SK-N-SH treated with all-trans-retinoic acid at 6 μM for 48 hours (cell line): ENCODE results near the gene CRACR2A.

ENCODE experiments used
- BACH2 ChIP-seq: fragments of 250-450 bp; sonication (Bioruptor Pico); IDR thresholded peaks from 2 replicates; pipeline ENCODE4 v1.9.0; 2021; ENCODE audit warnings: mild to moderate bottlenecking, borderline replicate concordance
- CSDC2 ChIP-seq: fragments of 250-450 bp; sonication (Bioruptor Pico); IDR thresholded peaks from 2 replicates; pipeline ENCODE4 v1.5.0; 2020; ENCODE audit warnings: mild to moderate bottlenecking, moderate library complexity
- ESRRG ChIP-seq: fragments of 250-450 bp; sonication (Bioruptor Pico); IDR thresholded peaks from 2 replicates; pipeline ENCODE4 v1.6.1; 2021; ENCODE audit warnings: mild to moderate bottlenecking
- GLIS3 ChIP-seq: fragments of 250-450 bp; sonication (Bioruptor Pico); IDR thresholded peaks from 2 replicates; pipeline ENCODE4 v1.5.0; 2020; ENCODE audit warnings: mild to moderate bottlenecking, moderate library complexity
- OSR1 ChIP-seq: fragments of 250-450 bp; sonication (Bioruptor Pico); IDR thresholded peaks from 2 replicates; pipeline ENCODE4 v1.8.0; 2022; ENCODE audit warnings: moderate library complexity, mild to moderate bottlenecking, inconsistent platforms
- TCF4 ChIP-seq: fragments of 250-450 bp; sonication (Bioruptor Pico); IDR thresholded peaks from 2 replicates; pipeline ENCODE4 v1.8.0; 2021; ENCODE audit warnings: mild to moderate bottlenecking, moderate library complexity, borderline replicate concordance
- TOX ChIP-seq: fragments of 250-450 bp; sonication (Bioruptor Pico); IDR thresholded peaks from 2 replicates; pipeline ENCODE4 v1.8.0; 2021; ENCODE audit warnings: mild to moderate bottlenecking, moderate library complexity, borderline replicate concordance
- ZC3H10 ChIP-seq: fragments of 250-450 bp; sonication (Bioruptor Pico); IDR thresholded peaks from 2 replicates; pipeline ENCODE4 v1.5.1; 2021; ENCODE audit warnings: mild to moderate bottlenecking, moderate library complexity
- ZFP3 ChIP-seq: fragments of 250-450 bp; sonication (Bioruptor Pico); IDR thresholded peaks from 2 replicates; pipeline ENCODE4 v1.5.0; 2020; ENCODE audit warnings: mild to moderate bottlenecking, moderate library complexity
- ZFP30 ChIP-seq: fragments of 450-650 bp; formaldehyde crosslinking; IDR thresholded peaks from 2 replicates; pipeline ENCODE4 v1.5.0; 2022; ENCODE audit warnings: mild to moderate bottlenecking, moderate library complexity
- ZNF565 ChIP-seq: fragments of 450-650 bp; formaldehyde crosslinking; conservative IDR thresholded peaks from 2 replicates; pipeline ENCODE4 v1.5.0; 2020; ENCODE audit warnings: low read depth, mild to moderate bottlenecking, moderate library complexity
- TF ChIP-seq, protein P1 (sequence below): fragments of 250-450 bp; sonication (Bioruptor Pico); IDR thresholded peaks from 2 replicates; pipeline ENCODE4 v1.5.1; 2020; ENCODE audit warnings: low read depth, mild to moderate bottlenecking, moderate library complexity
- TF ChIP-seq, protein P2 (sequence below): fragments of 250-450 bp; sonication (Bioruptor Pico); IDR thresholded peaks from 2 replicates; pipeline ENCODE4 v1.8.0; 2020; ENCODE audit warnings: mild to moderate bottlenecking, moderate library complexity, borderline replicate concordance
- TF ChIP-seq, protein P3 (sequence below): fragments of 250-450 bp; sonication (Bioruptor Pico); IDR thresholded peaks from 2 replicates; pipeline ENCODE4 v1.5.0; 2020; ENCODE audit warnings: mild to moderate bottlenecking, moderate library complexity

GRCh38 chr12:3624273-3624672, 128.6 kb downstream of the CRACR2A start:
- TF ChIP-seq TCF4 (CRISPR knock-in tag): no peak
- no peak for TF ChIP-seq GLIS3 (CRISPR knock-in tag)
- TF ChIP-seq ESRRG: no peak
- TF ChIP-seq CSDC2 (CRISPR knock-in tag): no peak
- TF ChIP-seq, protein P1, sequence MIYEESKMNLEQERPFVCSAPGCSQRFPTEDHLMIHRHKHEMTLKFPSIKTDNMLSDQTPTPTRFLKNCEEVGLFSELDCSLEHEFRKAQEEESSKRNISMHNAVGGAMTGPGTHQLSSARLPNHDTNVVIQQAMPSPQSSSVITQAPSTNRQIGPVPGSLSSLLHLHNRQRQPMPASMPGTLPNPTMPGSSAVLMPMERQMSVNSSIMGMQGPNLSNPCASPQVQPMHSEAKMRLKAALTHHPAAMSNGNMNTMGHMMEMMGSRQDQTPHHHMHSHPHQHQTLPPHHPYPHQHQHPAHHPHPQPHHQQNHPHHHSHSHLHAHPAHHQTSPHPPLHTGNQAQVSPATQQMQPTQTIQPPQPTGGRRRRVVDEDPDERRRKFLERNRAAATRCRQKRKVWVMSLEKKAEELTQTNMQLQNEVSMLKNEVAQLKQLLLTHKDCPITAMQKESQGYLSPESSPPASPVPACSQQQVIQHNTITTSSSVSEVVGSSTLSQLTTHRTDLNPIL (CRISPR knock-in tag): no peak
- TF ChIP-seq ZNF565 (CRISPR knock-in tag): no peak
- TF ChIP-seq, protein P2, sequence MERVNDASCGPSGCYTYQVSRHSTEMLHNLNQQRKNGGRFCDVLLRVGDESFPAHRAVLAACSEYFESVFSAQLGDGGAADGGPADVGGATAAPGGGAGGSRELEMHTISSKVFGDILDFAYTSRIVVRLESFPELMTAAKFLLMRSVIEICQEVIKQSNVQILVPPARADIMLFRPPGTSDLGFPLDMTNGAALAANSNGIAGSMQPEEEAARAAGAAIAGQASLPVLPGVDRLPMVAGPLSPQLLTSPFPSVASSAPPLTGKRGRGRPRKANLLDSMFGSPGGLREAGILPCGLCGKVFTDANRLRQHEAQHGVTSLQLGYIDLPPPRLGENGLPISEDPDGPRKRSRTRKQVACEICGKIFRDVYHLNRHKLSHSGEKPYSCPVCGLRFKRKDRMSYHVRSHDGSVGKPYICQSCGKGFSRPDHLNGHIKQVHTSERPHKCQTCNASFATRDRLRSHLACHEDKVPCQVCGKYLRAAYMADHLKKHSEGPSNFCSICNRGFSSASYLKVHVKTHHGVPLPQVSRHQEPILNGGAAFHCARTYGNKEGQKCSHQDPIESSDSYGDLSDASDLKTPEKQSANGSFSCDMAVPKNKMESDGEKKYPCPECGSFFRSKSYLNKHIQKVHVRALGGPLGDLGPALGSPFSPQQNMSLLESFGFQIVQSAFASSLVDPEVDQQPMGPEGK: no peak
- no peak for TF ChIP-seq ZC3H10 (CRISPR knock-in tag)
- TF ChIP-seq BACH2: no peak
- TF ChIP-seq ZFP3 (CRISPR knock-in tag): no peak
- no peak for TF ChIP-seq TOX (CRISPR knock-in tag)
- no peak for TF ChIP-seq ZFP30
- TF ChIP-seq OSR1 (CRISPR knock-in tag): no peak
- TF ChIP-seq, protein P3, sequence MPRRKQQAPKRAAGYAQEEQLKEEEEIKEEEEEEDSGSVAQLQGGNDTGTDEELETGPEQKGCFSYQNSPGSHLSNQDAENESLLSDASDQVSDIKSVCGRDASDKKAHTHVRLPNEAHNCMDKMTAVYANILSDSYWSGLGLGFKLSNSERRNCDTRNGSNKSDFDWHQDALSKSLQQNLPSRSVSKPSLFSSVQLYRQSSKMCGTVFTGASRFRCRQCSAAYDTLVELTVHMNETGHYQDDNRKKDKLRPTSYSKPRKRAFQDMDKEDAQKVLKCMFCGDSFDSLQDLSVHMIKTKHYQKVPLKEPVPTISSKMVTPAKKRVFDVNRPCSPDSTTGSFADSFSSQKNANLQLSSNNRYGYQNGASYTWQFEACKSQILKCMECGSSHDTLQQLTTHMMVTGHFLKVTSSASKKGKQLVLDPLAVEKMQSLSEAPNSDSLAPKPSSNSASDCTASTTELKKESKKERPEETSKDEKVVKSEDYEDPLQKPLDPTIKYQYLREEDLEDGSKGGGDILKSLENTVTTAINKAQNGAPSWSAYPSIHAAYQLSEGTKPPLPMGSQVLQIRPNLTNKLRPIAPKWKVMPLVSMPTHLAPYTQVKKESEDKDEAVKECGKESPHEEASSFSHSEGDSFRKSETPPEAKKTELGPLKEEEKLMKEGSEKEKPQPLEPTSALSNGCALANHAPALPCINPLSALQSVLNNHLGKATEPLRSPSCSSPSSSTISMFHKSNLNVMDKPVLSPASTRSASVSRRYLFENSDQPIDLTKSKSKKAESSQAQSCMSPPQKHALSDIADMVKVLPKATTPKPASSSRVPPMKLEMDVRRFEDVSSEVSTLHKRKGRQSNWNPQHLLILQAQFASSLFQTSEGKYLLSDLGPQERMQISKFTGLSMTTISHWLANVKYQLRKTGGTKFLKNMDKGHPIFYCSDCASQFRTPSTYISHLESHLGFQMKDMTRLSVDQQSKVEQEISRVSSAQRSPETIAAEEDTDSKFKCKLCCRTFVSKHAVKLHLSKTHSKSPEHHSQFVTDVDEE: no peak
